OCI-LY7 (cell line): ENCODE measurements around the gene SHROOM2. TPM values are rescaled to one million over a fixed set of nuclear protein-coding genes. Genes with fewer than 3 reads are reported as not detected.

ENCODE experiments used
- BruUV-seq: library from RNA; stranded (reverse); fragments of 400-500 nt; replicated peaks from 2 replicates; lab custom pipeline; 2021; lab: Mats Ljungman, UMichigan
- CTCF ChIA-PET: fragments of 300-600 bp; sonication (Branson Sonifier 250); formaldehyde crosslinking; loops from one replicate; lab custom pipeline; 2022; ENCODE audit warnings: antibody characterized with exemption; ENCODE audit not compliant: unreplicated experiment; lab: Charles Lee
- POLR2A ChIA-PET: fragments of 300-600 bp; sonication (Branson Sonifier 250); formaldehyde crosslinking; loops from one replicate; lab custom pipeline; 2022; ENCODE audit warnings: antibody characterized with exemption; lab: Charles Lee
- DNase-seq: peaks from one replicate; pipeline ENCODE4 v3.0.0-alpha.2; 2015; ENCODE audit warnings: low spot score
- H2AFZ ChIP-seq: fragments of 200-600 bp; sonication (generic), shearing (Covaris generic); 2 replicates; pipeline ENCODE4 v1.6.1; 2014; ENCODE audit warnings: mild to moderate bottlenecking, antibody characterized with exemption, low read length, moderate library complexity
- H3K27ac ChIP-seq: fragments of 200-600 bp; sonication (generic); 2 replicates; pipeline ENCODE4 v1.5.1; 2014; ENCODE audit warnings: mixed run types, low read depth, mild to moderate bottlenecking, moderate library complexity, low read length, inconsistent platforms; ENCODE audit not compliant: poor library complexity, severe bottlenecking
- H3K36me3 ChIP-seq: fragments of 200-600 bp; sonication (generic); 2 replicates; pipeline ENCODE4 v1.6.1; 2014; ENCODE audit warnings: mild to moderate bottlenecking, antibody characterized with exemption, low read length, moderate library complexity, mixed read lengths; ENCODE audit not compliant: insufficient read depth
- H3K4me1 ChIP-seq: fragments of 200-600 bp; sonication (generic); 2 replicates; pipeline ENCODE4 v1.5.1; 2014; ENCODE audit warnings: mild to moderate bottlenecking, low read length; ENCODE audit not compliant: insufficient read depth, poor library complexity, severe bottlenecking
- H3K4me2 ChIP-seq: fragments of 200-600 bp; sonication (generic); 2 replicates; pipeline ENCODE4 v1.6.1; 2014; ENCODE audit warnings: mild to moderate bottlenecking, low read length
- H3K4me3 ChIP-seq: fragments of 200-600 bp; sonication (generic); 2 replicates; pipeline ENCODE4 v1.5.1; 2014; ENCODE audit warnings: mild to moderate bottlenecking, low read depth, low read length; ENCODE audit not compliant: poor library complexity, severe bottlenecking
- H3K79me2 ChIP-seq: fragments of 200-600 bp; sonication (generic); 2 replicates; pipeline ENCODE4 v1.6.1; 2016; ENCODE audit warnings: low read depth, mild to moderate bottlenecking, low read length, moderate library complexity, mixed read lengths; ENCODE audit not compliant: insufficient read depth
- H3K9me2 ChIP-seq: fragments of 200-600 bp; sonication (generic); 2 replicates; pipeline ENCODE4 v1.6.1; 2016; ENCODE audit warnings: mild to moderate bottlenecking, low read length, mixed read lengths; ENCODE audit not compliant: insufficient read depth
- H3K9me3 ChIP-seq: fragments of 200-600 bp; sonication (generic); 2 replicates; pipeline ENCODE4 v1.6.1; 2014; ENCODE audit warnings: mild to moderate bottlenecking, mixed run types, low read length, mixed read lengths
- H4K20me1 ChIP-seq: fragments of 200-600 bp; sonication (generic); 2 replicates; pipeline ENCODE4 v1.6.1; 2014; ENCODE audit warnings: mild to moderate bottlenecking, antibody characterized with exemption, low read length, moderate library complexity, mixed read lengths; ENCODE audit not compliant: insufficient read depth
- EZH2phosphoT487 ChIP-seq: fragments of 200-600 bp; sonication (generic); IDR thresholded peaks from 2 replicates; pipeline ENCODE4 v1.6.1; 2018; ENCODE audit warnings: low read depth, borderline replicate concordance, mild to moderate bottlenecking, mixed run types, antibody characterized with exemption, low read length, moderate library complexity, mixed read lengths
- intact Hi-C: fragments of 100-400 bp; cut with micrococcal nuclease; formaldehyde crosslinking; loops from one replicate; pipeline ENCODE4 v1.10.0; 2022; ENCODE audit not compliant: unreplicated experiment
- total RNA-seq, 2 experiments: library from RNA; depleted of rRNA in 1 of 2; stranded (reverse); fragments of >200 nt in 1 of 2; shearing (Covaris generic) in 1 of 2; gene quantifications; 2 replicates each; pipeline ENCODE4 v1.2.3, GENCODE V29; 2014 to 2022
- TF ChIP-seq, protein P1 (sequence below): fragments of 200-600 bp; sonication (generic); conservative IDR thresholded peaks from 2 replicates; pipeline ENCODE4 v1.5.1; 2014; ENCODE audit warnings: mild to moderate bottlenecking, antibody characterized with exemption, low read length, moderate library complexity, mixed read lengths

The SHROOM2 gene
- total RNA-seq, 2 experiments from 2014 or later: not detected

DNA sequence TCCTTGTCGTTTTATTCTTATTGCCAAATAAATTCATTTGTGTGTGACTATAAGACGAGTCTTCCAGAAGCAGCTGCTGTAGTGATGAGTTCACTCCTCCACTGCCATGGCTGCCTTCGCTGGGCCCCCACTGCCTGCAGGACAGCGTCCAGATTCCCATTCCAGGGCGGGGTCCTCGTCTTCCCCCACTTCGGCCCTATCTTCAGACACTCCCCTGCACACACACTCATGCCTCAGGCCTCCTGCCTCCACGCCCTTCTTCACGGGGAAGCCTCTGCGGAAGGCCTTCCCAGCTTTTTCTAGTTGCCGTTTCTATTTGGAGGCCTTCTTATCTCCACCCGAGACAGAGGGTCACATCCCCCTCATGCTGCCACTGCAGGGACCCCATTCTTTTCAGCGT is 80.4 kb downstream of the SHROOM2 start:
- no peaks in the 10 kb centered on the region for H4K20me1 ChIP-seq
- H3K4me2 ChIP-seq: no peak overlapping the region
- no peak overlapping the region for H3K4me3 ChIP-seq
- no peak for DNase-seq
- ChIA-PET POLR2A (no interaction called here), CTCF (no interaction called here)
- H3K9me2 ChIP-seq: no peaks in the 10 kb centered on the region
- intact Hi-C loops: no loop called here
- no TSS peak for BruUV-seq
- TF ChIP-seq EZH2phosphoT487: no peak
- TF ChIP-seq, protein P1, sequence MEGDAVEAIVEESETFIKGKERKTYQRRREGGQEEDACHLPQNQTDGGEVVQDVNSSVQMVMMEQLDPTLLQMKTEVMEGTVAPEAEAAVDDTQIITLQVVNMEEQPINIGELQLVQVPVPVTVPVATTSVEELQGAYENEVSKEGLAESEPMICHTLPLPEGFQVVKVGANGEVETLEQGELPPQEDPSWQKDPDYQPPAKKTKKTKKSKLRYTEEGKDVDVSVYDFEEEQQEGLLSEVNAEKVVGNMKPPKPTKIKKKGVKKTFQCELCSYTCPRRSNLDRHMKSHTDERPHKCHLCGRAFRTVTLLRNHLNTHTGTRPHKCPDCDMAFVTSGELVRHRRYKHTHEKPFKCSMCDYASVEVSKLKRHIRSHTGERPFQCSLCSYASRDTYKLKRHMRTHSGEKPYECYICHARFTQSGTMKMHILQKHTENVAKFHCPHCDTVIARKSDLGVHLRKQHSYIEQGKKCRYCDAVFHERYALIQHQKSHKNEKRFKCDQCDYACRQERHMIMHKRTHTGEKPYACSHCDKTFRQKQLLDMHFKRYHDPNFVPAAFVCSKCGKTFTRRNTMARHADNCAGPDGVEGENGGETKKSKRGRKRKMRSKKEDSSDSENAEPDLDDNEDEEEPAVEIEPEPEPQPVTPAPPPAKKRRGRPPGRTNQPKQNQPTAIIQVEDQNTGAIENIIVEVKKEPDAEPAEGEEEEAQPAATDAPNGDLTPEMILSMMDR: no peak
- H3K4me1 ChIP-seq: no peaks in the 10 kb centered on the region
- H2AFZ ChIP-seq: no peak overlapping the region
- H3K27ac ChIP-seq: no peak overlapping the region
- H3K79me2 ChIP-seq: no peaks in the 10 kb centered on the region
- H3K36me3 ChIP-seq: no peaks in the 10 kb centered on the region
- H3K9me3 ChIP-seq: no peaks in the 10 kb centered on the region

DNA sequence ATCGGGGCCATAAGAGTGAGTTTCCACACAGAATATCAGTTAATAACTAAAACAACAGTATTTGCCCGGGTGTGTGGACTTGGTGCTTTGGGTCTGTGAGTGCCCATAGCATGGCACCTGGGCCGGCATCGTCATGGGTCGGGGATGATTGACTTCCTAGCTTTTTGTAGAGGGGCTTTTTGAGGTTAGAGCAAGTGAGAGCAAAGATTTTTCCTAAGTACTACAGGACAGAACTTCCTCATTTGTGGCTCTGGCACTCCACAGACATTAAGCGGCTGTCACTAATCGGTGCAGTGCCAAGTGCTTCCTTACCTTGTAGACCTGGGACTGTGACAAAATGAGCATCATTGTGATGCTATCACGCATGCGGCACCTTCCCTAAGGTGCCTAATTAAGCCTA is 81.0 kb downstream of the SHROOM2 start:
- no peak overlapping the region for H2AFZ ChIP-seq
- no peaks in the 10 kb centered on the region for H3K79me2 ChIP-seq
- H3K4me2 ChIP-seq: no peak overlapping the region
- H4K20me1 ChIP-seq: no peaks in the 10 kb centered on the region
- no peaks in the 10 kb centered on the region for H3K9me3 ChIP-seq
- H3K4me1 ChIP-seq: no peaks in the 10 kb centered on the region
- H3K9me2 ChIP-seq: no peaks in the 10 kb centered on the region
- ChIA-PET CTCF (no interaction called here), POLR2A (no interaction called here)
- intact Hi-C loops: no loop called here
- DNase-seq: no peak
- no peak overlapping the region for H3K4me3 ChIP-seq
- no peak overlapping the region for H3K27ac ChIP-seq
- no peak for TF ChIP-seq EZH2phosphoT487
- TF ChIP-seq, protein P1: no peak
- BruUV-seq: no TSS peak
- no peaks in the 10 kb centered on the region for H3K36me3 ChIP-seq

DNA sequence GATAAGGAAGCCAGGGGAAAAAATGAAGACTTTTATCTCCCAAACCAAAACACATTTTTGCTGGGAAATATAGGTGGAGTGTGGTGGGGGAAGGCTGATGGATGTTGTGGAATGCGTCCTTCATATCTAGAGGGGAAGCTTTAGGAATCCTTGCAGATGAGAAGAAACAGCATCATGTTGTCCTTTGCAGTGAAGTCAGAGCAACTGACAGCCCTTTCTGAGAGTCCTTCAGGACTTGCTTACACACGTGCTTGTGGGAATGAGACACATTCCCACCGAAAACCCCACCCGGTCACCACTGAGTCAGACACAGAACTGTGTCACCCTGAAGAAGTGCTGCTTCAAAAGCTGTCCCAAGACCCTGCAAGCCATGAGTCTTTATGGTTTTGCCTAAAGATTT is 81.5 kb downstream of the SHROOM2 start:
- no TSS peak for BruUV-seq
- H3K36me3 ChIP-seq: no peaks in the 10 kb centered on the region
- no peak overlapping the region for H3K4me3 ChIP-seq
- no peaks in the 10 kb centered on the region for H3K9me2 ChIP-seq
- POLR2A ChIA-PET: no interaction called here
- CTCF ChIA-PET: no interaction called here
- no peaks in the 10 kb centered on the region for H3K4me1 ChIP-seq
- no peak overlapping the region for H2AFZ ChIP-seq
- intact Hi-C loops: no loop called here
- TF ChIP-seq EZH2phosphoT487: no peak
- TF ChIP-seq, protein P1: no peak
- H3K4me2 ChIP-seq: no peak overlapping the region
- no peak overlapping the region for H3K27ac ChIP-seq
- H3K79me2 ChIP-seq: no peaks in the 10 kb centered on the region
- no peaks in the 10 kb centered on the region for H4K20me1 ChIP-seq
- H3K9me3 ChIP-seq: no peaks in the 10 kb centered on the region
- DNase-seq: no peak
